Endothelial cell of umbilical vein (primary cell): ENCODE measurements around the gene REPIN1.

Experiments
- EZH2 ChIP-seq: IDR thresholded peaks from 2 replicates; pipeline ENCODE4 v1.6.1; 2012; ENCODE audit warnings: borderline replicate concordance, low read depth, mild to moderate bottlenecking, moderate library complexity, low read length, inconsistent platforms; ENCODE audit not compliant: severe bottlenecking
- POLR2A ChIP-seq: IDR thresholded peaks from 2 replicates; pipeline ENCODE4 v1.6.1; 2012; ENCODE audit warnings: low read depth, mild to moderate bottlenecking, control low read depth, low read length
- POLR2AphosphoS5 ChIP-seq: IDR thresholded peaks from 2 replicates; pipeline ENCODE4 v1.6.1; 2012; ENCODE audit warnings: low read depth, mild to moderate bottlenecking, control low read depth, low read length, moderate library complexity; ENCODE audit not compliant: insufficient read depth
- TF ChIP-seq, protein P1 (sequence below), 2 donors: IDR thresholded peaks; 1 replicate in 1 of 2; 2 replicates in 1 of 2; pipeline ENCODE4 v1.5.1; 2011; ENCODE audit warnings: low read length in 2 of 2, mild to moderate bottlenecking in 2 of 2, moderate library complexity in 2 of 2, control low read depth in 1 of 2, inconsistent platforms in 1 of 2, low read depth in 1 of 2; ENCODE audit not compliant: insufficient read depth in 1 of 2; ENCODE audit errors: extremely low read depth in 1 of 2

DNA sequence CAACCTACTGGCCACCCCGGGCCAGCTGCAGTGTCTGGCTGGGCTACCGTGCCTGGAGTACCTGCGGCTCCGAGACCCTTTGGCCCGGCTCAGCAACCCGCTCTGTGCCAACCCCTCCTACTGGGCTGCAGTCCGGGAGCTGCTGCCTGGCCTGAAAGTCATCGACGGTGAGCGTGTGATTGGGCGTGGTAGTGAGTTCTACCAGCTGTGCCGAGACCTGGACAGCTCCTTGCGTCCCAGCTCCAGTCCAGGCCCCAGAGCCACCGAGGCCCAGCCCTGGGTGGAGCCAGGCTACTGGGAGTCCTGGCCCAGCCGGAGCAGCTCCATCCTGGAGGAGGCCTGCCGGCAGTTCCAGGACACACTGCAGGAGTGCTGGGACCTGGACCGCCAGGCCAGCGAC lies 31.4 kb upstream of the REPIN1 start:
- TF ChIP-seq, protein P1, sequence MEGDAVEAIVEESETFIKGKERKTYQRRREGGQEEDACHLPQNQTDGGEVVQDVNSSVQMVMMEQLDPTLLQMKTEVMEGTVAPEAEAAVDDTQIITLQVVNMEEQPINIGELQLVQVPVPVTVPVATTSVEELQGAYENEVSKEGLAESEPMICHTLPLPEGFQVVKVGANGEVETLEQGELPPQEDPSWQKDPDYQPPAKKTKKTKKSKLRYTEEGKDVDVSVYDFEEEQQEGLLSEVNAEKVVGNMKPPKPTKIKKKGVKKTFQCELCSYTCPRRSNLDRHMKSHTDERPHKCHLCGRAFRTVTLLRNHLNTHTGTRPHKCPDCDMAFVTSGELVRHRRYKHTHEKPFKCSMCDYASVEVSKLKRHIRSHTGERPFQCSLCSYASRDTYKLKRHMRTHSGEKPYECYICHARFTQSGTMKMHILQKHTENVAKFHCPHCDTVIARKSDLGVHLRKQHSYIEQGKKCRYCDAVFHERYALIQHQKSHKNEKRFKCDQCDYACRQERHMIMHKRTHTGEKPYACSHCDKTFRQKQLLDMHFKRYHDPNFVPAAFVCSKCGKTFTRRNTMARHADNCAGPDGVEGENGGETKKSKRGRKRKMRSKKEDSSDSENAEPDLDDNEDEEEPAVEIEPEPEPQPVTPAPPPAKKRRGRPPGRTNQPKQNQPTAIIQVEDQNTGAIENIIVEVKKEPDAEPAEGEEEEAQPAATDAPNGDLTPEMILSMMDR (IDR thresholded peaks at IDR 0.05; ENCODE audit: extremely low read depth in 1 of 2, insufficient read depth in 1 of 2, low read depth in 1 of 2, low read length in 2 of 2): no peak
- TF ChIP-seq EZH2 (no peak), POLR2A (no peak), POLR2AphosphoS5 (no peak)
